Panc1 (cell line): Measurements from ENCODE around the gene PHACTR2.

Source experiments
- POLR2AphosphoS5 ChIP-seq: IDR thresholded peaks from 2 replicates; pipeline ENCODE4 v1.6.1; 2012; ENCODE audit warnings: mild to moderate bottlenecking, low read depth, low read length, moderate library complexity
- SIN3A ChIP-seq: IDR thresholded peaks from 2 replicates; pipeline ENCODE4 v1.6.1; 2012; ENCODE audit warnings: low read depth, mild to moderate bottlenecking, low read length, moderate library complexity, borderline replicate concordance; ENCODE audit not compliant: insufficient read depth
- TCF7L2 ChIP-seq: IDR thresholded peaks from 2 replicates; pipeline ENCODE4 v1.6.1; 2011; ENCODE audit warnings: mild to moderate bottlenecking, low read depth, low read length, inconsistent platforms
- TF ChIP-seq, protein P1 (sequence below), 2 experiments: IDR thresholded peaks; 2 replicates each; pipeline ENCODE4 v1.6.1; 2011 to 2012; ENCODE audit warnings: low read depth in 2 of 2, control low read depth in 1 of 2, low read length in 1 of 2, mild to moderate bottlenecking in 1 of 2, moderate library complexity in 1 of 2; ENCODE audit not compliant: insufficient read depth in 1 of 2
- TF ChIP-seq, protein P2 (sequence below): fragments of 450-650 bp; IDR thresholded peaks from 2 replicates; pipeline ENCODE4 v1.5.1; 2017; ENCODE audit warnings: mild to moderate bottlenecking

DNA sequence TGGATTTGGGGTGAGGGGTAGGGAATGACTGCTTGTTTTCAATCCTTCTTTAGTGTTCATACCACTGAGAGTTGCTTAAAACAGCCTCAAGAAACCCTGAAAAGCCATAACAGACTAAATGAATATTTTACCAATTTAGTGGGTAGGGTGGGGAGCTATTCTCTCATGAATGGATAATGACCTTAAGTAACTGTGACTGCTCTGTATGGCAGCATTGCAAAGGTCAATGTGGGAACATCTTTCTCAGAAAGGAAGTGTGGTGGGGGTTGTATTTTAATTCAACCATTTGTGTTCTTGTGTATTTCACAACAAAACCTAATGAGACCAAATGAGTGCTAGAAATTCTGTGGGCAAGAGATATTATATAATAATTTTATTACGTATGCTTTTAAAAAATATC lies 55.7 kb downstream of the PHACTR2 start:
- TF ChIP-seq, protein P1, sequence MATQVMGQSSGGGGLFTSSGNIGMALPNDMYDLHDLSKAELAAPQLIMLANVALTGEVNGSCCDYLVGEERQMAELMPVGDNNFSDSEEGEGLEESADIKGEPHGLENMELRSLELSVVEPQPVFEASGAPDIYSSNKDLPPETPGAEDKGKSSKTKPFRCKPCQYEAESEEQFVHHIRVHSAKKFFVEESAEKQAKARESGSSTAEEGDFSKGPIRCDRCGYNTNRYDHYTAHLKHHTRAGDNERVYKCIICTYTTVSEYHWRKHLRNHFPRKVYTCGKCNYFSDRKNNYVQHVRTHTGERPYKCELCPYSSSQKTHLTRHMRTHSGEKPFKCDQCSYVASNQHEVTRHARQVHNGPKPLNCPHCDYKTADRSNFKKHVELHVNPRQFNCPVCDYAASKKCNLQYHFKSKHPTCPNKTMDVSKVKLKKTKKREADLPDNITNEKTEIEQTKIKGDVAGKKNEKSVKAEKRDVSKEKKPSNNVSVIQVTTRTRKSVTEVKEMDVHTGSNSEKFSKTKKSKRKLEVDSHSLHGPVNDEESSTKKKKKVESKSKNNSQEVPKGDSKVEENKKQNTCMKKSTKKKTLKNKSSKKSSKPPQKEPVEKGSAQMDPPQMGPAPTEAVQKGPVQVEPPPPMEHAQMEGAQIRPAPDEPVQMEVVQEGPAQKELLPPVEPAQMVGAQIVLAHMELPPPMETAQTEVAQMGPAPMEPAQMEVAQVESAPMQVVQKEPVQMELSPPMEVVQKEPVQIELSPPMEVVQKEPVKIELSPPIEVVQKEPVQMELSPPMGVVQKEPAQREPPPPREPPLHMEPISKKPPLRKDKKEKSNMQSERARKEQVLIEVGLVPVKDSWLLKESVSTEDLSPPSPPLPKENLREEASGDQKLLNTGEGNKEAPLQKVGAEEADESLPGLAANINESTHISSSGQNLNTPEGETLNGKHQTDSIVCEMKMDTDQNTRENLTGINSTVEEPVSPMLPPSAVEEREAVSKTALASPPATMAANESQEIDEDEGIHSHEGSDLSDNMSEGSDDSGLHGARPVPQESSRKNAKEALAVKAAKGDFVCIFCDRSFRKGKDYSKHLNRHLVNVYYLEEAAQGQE (IDR thresholded peaks at IDR 0.05; ENCODE audit: insufficient read depth in 1 of 2, low read depth in 2 of 2, low read length in 1 of 2): no peak
- TF ChIP-seq, protein P2, sequence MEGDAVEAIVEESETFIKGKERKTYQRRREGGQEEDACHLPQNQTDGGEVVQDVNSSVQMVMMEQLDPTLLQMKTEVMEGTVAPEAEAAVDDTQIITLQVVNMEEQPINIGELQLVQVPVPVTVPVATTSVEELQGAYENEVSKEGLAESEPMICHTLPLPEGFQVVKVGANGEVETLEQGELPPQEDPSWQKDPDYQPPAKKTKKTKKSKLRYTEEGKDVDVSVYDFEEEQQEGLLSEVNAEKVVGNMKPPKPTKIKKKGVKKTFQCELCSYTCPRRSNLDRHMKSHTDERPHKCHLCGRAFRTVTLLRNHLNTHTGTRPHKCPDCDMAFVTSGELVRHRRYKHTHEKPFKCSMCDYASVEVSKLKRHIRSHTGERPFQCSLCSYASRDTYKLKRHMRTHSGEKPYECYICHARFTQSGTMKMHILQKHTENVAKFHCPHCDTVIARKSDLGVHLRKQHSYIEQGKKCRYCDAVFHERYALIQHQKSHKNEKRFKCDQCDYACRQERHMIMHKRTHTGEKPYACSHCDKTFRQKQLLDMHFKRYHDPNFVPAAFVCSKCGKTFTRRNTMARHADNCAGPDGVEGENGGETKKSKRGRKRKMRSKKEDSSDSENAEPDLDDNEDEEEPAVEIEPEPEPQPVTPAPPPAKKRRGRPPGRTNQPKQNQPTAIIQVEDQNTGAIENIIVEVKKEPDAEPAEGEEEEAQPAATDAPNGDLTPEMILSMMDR: no peak
- TF ChIP-seq POLR2AphosphoS5 (no peak), SIN3A (no peak), TCF7L2 (no peak)
